H1 (cell line): Measurements from ENCODE around the gene CAMK2D. TPM values are rescaled to one million over a fixed set of nuclear protein-coding genes. Genes with fewer than 3 reads are reported as not detected.

Source experiments
- EP300 ChIP-seq, 2 experiments: IDR thresholded peaks; 1 replicate in 1 of 2; 2 replicates in 1 of 2; pipeline ENCODE4 v1.6.1; 2011 to 2012; ENCODE audit warnings: low read depth in 2 of 2, low read length in 2 of 2, mild to moderate bottlenecking in 2 of 2, borderline replicate concordance in 1 of 2, inconsistent platforms in 1 of 2, moderate library complexity in 1 of 2
- GTF2F1 ChIP-seq: IDR thresholded peaks from 2 replicates; pipeline ENCODE4 v1.6.1; 2012; ENCODE audit warnings: low read depth, low read length, improper control_type of control experiment, borderline replicate concordance
- NRF1 ChIP-seq: IDR thresholded peaks from 2 replicates; pipeline ENCODE4 v1.6.1; 2011; ENCODE audit warnings: mild to moderate bottlenecking, low read depth, low read length, improper control_type of control experiment
- ZNF274 ChIP-seq: IDR thresholded peaks from 2 replicates; pipeline ENCODE4 v1.7.0; 2012; ENCODE audit warnings: low read length, borderline replicate concordance; ENCODE audit errors: extremely low read depth
- polyA plus RNA-seq, 7 experiments: library from polyadenylated mRNA; depleted of rRNA in 3 of 7; stranded (reverse) in 5 of 7; unstranded in 2 of 7; fragments of >200 nt in 5 of 7; fragments of 200-250 nt in 2 of 7; gene quantifications; 1 replicate in 5 of 7; 2 replicates in 1 of 7; 4 replicates in 1 of 7; pipeline versions ENCODE4 v1.2.1 to v1.2.3, GENCODE V29; 2011 to 2013; ENCODE audit warnings: missing spikeins in 2 of 7, mixed read lengths in 2 of 7
- total RNA-seq: library from RNA; stranded (reverse); fragmentation: NEBNext Ultra II Directional; extraction: Animal tissue kit (Norgen Biotek cat#: 25700); gene quantifications from 2 replicates; pipeline ENCODE4 v1.2.1, GENCODE V29; 2021
- TF ChIP-seq, protein P1 (sequence below): IDR thresholded peaks from 2 replicates; pipeline ENCODE4 v1.6.1; 2012; ENCODE audit warnings: inconsistent platforms

The CAMK2D gene
- total and polyA plus RNA-seq, 2 of the 8 experiments (the other 6 are each of a cell fraction or from before 2014, with no cell fraction given): 3.2 to 7.0 TPM

GRCh38 chr4:113644398-113644797 lies 117.1 kb downstream of the CAMK2D start (continued):
- TF ChIP-seq, protein P1, sequence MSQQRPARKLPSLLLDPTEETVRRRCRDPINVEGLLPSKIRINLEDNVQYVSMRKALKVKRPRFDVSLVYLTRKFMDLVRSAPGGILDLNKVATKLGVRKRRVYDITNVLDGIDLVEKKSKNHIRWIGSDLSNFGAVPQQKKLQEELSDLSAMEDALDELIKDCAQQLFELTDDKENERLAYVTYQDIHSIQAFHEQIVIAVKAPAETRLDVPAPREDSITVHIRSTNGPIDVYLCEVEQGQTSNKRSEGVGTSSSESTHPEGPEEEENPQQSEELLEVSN: no peak
- no peak for TF ChIP-seq EP300 (IDR thresholded peaks at IDR 0.05; ENCODE audit: borderline replicate concordance in 1 of 2, low read depth in 2 of 2, low read length in 2 of 2)
- TF ChIP-seq NRF1: no peak
- no peak for TF ChIP-seq ZNF274
- no peak for TF ChIP-seq GTF2F1
